GM21360 (cell line): ENCODE data around the gene LGR6.
A peak's percentile ranks its signal among the peaks of the same experiment; 100 is the strongest.
"Not testable (repeated sequence)": the region's sequence is repeated elsewhere in the genome, so short reads cannot be mapped to it uniquely, and the experiment has no call there.

Experiments used
- ATAC-seq: cut with Tn5 transposase; IDR thresholded peaks from one replicate; pipeline ENCODE4 v1.9.1; 2021; ENCODE audit warnings: mild to moderate bottlenecking, moderate library complexity; ENCODE audit not compliant: unreplicated experiment

Gene LGR6

DNA sequence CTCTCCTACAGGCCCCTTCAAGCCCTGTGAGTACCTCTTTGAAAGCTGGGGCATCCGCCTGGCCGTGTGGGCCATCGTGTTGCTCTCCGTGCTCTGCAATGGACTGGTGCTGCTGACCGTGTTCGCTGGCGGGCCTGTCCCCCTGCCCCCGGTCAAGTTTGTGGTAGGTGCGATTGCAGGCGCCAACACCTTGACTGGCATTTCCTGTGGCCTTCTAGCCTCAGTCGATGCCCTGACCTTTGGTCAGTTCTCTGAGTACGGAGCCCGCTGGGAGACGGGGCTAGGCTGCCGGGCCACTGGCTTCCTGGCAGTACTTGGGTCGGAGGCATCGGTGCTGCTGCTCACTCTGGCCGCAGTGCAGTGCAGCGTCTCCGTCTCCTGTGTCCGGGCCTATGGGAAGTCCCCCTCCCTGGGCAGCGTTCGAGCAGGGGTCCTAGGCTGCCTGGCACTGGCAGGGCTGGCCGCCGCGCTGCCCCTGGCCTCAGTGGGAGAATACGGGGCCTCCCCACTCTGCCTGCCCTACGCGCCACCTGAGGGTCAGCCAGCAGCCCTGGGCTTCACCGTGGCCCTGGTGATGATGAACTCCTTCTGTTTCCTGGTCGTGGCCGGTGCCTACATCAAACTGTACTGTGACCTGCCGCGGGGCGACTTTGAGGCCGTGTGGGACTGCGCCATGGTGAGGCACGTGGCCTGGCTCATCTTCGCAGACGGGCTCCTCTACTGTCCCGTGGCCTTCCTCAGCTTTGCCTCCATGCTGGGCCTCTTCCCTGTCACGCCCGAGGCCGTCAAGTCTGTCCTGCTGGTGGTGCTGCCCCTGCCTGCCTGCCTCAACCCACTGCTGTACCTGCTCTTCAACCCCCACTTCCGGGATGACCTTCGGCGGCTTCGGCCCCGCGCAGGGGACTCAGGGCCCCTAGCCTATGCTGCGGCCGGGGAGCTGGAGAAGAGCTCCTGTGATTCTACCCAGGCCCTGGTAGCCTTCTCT, 124.6 kb downstream of the LGR6 start:
- ATAC-seq, result no peak

DNA sequence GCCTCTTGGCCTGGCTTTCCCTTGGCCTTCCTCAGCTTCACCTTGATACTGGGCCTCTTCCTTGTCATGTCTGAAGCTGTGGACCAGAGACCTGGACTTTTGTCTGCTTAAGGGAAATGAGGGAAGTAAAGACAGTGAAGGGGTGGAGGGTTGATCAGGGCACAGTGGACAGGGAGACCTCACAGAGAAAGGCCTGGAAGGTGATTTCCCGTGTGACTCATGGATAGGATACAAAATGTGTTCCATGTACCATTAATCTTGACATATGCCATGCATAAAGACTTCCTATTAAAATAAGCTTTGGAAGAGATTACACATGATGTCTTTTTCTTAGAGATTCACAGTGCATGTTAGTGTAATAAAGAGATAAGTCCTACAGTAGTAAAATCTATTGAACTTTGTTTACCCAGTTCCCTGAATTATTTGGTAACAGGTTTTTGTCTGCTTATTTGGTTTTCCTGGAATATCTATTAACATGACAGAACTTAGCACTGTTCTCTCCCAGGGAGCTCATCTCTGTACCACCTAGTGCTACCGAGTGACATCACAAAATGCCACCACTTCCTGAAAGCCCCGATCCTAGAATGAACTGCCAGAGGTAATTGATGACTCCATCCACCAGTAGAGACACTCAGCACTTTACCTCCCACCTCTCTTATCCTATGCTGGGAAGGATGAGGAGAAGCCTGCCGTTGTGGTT, 125.9 kb downstream of the LGR6 start:
- ATAC-seq, result no peak

DNA sequence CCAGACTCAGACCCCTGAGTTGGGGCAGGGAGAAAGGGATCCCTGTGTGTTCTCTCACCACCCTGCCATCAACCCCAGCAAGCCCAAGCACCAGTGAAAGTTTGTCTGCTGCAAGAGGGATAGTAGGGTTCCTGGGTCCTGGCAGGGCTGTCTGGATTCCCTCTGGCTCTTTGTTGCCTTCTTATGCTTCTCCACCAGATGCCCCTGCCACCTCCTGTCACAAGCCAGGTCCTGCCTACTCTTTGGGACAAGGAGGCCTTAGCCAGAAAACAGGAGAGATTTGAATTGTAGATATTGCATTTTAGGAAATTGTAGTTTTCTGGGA, 126.4 kb downstream of the LGR6 start:
- no peak for ATAC-seq

DNA sequence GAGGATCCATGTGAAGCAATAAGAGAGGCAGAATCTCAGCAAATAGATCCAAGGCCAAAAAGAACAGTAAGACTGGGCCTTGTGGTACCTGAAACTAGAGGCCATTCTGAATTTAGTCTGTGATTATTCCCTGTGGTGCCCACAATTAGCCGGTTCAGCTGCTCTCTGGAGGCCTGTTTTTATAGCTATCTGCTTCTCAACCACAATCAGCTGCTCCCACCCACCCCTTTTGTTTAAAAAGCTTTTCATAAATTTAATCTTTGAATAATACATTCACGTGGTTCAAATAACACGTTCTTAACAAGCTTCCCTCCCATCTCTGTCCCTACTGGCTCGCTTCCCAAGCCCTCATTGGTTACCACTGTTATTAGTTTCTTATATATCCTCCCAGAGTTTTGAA, 130.1 kb downstream of the LGR6 start:
- ATAC-seq, result no peak

DNA sequence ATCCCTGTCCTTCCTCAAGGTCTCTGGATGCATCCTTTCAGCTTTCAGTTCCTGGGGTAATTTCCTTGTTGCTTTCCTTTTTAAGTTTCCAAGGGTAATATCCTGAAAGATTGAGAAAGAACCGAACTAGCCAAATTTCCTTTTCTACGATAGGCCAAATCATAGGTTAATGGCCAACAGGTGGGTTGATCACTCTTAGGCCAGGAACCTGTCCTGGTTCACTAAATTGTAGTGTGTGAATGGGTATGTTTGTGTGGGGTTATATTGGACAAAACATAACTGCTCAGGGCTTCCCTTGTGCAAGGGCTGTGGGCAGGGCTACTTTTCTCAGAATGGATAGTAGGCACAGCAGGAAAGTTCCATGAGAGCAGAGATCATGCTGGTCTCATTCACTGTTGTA, 131.0 kb downstream of the LGR6 start:
- no peak for ATAC-seq

DNA sequence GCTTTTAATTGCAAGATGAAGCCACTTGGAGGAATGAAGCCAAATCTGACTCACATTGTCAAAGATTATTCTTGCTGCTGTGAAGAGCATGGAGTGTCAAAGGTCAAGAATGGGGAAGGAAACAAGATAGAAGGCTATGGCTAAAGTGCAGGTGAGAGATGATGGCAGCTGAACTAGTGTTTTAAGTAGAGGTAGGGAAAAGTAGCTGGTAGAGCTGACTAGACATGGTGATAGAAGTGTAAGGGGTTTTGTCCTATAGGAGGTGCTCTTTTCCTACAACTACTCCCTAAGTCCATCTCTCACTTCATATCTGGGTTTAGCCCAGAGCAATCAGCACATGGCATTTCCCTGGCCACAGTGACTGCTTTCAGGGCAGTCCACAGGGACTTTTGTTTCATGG, 136.3 kb downstream of the LGR6 start:
- ATAC-seq, result no peak

DNA sequence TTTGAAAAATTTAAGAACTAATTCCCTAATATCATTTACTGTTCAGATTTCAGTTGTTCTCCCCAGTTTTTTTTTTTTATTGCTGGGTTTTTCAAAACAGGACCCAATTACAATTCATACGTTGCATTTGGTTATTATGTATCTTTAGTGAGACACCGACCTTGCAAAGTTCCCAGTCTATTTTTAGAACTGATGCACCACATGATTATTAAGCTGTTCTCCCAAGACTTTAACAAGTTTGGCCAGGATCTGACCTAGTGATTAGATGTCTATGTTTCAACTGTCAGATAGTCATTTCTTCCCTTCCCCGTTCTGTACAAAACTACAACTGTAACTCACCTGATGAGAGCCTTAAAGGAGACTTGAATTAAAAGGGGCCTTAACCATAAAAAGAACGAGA, 140.3 kb downstream of the LGR6 start:
- no peak for ATAC-seq

DNA sequence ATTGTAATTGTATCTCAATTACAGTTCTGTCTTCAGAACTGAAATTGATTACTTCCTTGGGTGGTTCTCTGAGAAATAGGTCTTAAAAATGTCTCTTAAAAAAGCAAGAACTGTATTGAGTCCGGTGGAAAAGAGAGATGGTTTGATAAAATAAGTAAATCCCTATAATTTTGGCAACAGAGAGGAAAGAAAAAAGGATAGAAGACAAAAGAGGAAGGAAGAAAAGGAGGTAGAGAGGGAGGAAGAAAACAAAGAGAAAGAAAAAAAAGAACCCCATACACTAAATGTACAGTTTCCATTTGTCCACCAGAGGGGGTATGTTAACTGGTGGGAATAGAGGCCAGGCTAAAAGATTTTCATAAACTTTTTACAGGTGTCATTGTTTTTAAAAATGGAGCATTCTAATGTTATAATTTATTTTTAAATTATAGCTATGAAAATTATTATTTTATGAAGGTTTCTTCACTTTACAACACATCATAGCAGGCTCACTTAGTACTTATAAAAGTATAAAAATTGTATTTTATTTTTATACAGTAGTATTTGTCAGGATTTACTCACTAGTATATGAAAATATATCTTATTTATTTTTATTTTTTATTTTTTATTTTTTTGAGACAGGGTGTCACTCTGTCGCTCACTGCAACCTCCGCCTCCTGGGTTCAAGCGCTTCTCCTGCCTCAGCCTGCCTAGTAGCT, 150.2 kb downstream of the LGR6 start:
- no peak for ATAC-seq

DNA sequence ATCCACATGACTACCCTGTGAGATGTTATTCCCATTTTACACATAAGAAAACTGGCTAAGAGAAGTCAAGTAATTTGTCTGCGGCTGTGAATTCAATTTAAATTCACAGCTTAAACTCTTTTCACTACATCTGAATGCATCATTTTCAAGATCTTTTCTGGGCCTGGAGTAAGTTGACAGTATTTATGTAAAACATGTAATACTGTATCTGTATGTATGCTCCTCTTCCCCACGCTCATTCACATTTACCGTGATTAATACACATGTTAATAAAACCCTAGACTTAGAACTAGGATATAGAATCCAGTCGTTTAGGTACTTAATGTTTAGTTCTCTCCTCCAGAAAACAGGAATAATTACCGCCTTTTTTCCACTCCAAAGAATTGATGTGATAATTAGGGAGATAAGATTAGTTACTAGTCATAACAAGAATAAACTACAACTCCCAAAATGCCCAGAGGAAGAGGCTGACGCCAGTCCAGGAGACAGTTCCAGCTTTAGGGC, 154.5 kb downstream of the LGR6 start:
- no peak for ATAC-seq

DNA sequence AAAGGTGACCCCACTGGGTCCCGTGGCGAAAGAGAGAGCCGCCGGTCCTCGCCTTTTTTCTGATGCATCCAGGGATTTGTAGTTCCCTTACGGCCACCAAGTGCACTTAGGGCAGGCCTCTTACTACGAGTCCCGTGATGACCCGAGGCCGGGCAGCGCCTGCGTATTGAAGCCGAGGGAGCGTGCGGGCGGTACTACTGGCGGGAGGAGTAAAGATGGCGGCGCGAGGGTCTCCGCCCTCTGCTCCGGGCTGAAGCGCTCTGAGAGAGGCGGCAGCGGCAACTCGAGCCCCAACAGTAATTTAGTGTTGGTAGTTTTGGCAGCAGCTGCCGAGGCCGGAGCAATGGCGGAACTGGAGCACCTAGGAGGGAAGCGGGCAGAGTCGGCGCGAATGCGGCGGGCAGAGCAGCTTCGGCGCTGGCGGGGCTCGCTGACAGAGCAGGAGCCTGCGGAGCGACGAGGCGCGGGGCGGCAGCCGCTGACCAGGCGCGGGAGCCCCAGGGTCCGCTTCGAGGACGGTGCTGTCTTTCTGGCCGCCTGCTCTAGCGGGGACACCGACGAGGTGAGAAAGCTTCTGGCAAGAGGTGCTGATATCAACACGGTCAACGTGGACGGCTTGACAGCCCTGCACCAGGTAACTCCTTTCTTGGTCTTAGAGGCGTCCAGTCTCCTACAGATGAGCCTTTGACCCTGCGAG, 155.1 kb downstream of the LGR6 start, which contains the start of gene PPP1R12B:
Gene PPP1R12B, plus strand, starts transcription at position 191 of the 697 bp plus-strand sequence. Its CDS starts 153 bp downstream, at position 344.
- peak; percentile 95 for ATAC-seq

DNA sequence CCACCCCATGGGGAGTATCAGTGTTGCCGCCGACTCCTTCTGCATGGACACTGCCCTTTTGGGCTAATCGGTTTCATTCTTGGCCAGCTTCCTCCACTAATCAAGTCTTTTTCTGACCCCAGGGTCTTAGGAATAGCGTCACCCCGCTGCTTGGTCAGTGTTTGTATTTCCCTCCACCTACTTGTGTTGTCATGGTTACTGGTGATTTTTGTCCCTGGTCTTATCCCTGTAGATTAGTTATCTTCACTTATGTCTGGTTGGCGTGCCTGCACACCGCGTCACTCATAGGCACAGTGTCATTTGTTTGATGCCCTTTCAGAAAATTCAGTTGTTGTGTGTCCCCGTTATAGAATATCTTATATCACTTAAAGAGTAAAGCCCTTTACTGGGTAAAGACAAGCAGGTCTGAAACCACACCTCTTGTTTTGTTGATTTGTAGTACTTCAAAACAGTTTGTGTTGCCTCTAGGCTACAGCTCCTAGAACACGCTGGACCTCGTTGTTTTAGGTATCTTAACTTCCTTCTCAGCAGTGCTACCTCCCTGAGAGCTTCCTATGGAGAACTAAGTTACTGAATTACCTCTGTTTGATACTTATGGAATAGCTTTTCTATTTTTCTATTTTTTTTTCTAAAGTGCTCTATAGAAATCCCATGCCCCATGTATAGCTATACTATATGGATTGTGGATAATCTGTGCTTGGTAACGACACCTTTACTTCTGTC, 155.8 kb downstream of the LGR6 start:
- ATAC-seq, result no peak

DNA sequence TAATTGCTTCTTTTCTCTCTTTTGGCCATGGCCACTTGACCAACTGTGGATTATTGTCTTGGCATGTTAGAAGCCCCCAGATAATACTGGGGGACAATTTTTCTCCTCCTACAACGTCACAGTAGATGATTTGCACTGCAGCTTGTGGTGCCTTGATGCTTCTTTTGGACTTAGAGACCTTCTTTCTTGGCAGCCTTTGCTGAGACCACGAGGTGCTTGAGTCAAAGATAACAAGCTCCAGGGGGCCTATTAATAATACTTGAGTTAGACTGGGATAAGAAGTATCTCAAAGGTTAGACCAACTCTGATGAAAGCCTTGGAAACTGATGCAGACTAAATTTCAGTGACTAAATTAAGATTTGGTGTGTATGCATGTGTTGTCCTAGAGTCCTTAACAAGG, 158.1 kb downstream of the LGR6 start:
- ATAC-seq, result no peak

DNA sequence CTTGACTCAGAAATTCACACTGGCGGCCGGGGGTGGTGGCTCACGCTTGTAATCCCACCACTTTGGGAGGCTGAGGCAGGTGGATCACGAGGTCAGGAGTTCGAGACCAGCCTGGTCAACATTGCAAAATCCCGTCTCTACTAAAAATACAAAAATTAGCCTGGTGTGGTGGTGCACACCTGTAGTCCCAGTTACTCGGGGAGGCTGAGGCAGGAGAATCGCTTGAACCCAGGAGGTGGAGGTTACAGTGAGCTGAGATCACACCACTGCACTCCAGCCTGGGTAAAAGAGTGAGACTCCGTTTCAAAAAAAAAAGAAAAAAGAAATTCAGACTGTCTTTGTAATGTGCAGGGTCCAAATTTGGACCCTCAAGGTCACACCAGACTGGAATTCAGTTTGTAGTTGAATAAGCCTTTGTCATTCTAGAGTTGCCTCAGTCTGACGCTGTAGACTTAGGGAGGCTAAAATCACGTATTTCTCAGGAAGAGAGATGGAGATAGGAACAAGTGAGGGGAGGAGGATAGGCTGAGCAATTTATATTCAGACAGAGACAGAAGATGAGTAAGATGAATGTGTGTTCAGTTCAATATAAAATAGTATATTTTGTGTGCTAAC, 159.1 kb downstream of the LGR6 start:
- ATAC-seq, result not testable (repeated sequence)

DNA sequence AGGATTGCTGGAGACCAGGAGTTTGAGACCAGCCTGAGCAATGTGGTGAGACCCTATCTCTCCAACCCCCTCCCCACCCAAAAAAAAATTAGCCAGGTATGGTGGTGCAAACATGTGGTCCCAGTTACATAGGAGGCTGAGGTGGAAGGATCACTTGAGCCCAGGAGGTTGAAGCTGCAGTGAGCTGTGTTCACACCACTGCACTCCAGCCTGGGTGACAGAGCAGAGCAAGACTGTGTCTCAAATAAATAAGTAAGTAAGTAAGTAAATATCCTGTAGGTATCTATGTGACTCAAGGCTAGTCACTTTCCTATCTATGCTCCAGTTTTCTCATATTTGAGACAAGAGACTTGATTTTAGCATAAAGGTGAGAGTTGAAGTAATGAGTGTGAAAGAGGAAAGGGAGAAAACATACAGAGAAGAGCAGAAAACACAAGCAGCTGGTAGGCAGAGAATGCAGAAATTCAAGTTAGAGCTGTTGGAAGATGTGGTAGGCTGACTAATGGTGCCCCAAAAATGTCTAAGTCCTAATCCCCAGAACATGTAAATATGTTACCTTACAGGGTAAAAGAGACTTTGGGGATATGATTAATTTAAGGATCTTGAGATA, 162.4 kb downstream of the LGR6 start:
- ATAC-seq, result no peak

DNA sequence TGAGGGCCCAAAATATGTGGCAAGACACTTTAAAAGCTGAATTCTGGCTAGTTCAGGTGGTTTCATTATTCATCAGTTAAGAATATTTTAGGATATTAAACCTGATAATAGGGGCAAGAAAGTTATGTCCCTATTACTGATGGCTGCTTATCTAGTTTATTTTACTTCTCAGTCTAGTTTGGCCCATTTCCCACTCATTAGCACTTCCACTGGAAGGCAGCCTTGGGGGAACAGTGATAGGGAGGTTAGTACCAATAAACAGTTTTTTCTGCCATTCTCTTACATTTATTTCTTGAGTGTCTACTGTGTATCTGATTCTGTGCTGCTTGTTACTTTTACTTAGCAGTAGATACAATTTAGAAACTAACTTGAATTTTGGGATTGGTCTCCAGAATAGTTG, 163.9 kb downstream of the LGR6 start:
- no peak for ATAC-seq

DNA sequence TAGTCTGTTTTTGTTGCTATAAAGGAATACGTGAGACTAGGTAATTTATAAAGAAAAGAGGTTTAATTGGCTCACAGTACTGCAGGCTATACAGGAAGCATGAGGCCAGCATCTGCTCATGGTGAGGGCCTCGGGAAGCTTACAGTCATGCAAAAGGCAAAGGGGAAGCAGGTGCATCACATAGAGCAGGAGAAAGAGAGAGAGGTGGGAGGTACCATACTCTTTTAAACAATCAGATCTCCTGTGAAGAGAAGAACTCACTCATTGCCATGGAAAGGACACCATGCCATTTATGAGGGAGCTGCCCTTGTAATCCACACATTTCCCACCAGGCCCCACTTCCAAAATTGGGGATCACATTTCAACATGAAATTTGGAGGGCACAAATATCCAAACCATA, 167.6 kb downstream of the LGR6 start:
- ATAC-seq, result no peak

DNA sequence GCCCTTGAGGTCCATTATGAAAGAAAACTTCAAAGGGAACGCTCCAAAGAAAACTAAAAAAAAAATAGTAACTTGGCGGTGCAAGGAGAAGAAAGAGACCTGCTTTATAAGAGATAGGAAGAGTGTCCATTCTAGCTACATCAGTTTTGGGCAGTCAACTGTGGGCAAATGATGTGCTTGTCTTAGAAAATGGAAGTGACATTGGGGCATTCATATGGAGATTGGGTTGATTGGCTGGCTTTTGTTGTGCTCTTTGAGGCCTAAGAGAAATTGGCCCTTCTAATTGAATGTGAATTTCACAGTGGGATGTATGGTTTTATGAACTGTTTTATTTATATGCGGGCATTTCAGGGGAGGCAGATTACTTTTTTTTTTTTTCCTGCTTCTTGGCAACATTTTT, 168.1 kb downstream of the LGR6 start:
- ATAC-seq, result no peak

DNA sequence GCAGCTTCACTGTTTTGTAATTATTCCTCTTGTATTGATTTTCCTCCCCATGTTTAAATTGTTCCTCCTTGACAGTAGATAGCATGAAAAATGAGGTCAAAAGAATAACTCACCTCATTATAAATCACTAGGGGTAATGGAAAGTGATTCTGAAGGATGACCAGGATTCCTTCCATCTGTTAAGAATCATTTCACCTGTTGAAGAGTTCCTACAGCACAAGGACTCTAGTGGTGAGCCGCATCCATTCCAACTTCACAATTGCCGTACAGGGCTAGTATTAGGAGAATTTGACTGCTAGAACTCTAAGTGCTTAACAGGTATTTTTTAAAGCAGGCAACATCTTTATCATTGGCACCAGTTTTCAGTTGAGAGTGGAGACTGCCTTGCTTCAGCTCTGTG, 168.6 kb downstream of the LGR6 start:
- ATAC-seq, result no peak

DNA sequence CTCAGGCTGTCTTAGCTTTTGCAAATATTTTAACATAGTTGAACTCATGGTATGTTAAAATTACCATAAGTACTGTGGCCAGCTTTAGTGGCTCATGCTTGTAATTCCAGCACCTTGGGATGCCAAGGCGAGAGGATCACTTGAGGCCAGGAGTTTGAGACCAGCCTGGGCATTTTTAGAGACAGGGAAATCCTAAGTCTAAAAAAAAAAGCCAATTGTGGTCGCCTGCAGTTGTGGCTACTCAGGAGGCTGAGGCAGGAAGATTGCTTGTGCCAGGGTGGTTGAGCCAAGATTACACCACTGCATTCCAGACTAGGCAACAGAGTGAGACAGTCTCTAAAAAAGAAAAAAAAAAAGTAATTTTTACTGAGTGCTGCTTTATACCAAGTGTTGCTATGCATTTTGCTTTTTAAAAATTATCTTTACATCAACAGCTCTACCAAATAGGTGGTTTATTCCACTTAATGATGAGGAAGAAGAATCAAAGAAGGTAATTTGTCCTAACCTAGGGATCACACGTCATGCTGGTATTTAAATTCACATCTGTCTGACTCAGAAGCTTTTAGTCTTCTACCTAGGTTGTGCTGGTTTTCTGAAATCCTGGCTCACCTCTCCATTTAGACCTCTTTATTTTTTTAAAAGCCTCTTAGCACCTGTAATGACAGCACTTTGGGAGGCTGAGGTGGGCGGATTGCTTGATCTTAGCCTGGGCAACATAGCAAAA, 171.7 kb downstream of the LGR6 start:
- ATAC-seq, result no peak
